Fibroblast of pulmonary artery (primary cell): Measurements from ENCODE around the gene AGER.

Source experiments
- DNase-seq: peaks from one replicate; pipeline ENCODE4 v3.0.0-alpha.2; 2010; ENCODE audit warnings: low read depth
- H3K4me3 ChIP-seq: replicated peaks from 2 replicates; pipeline ENCODE4 v1.5.1; 2011; ENCODE audit warnings: low read depth, mild to moderate bottlenecking, control low read depth, low read length, moderate library complexity
- TF ChIP-seq, protein P1 (sequence below): IDR thresholded peaks from 2 replicates; pipeline ENCODE4 v1.5.1; 2011; ENCODE audit warnings: mild to moderate bottlenecking, control low read depth, low read length, inconsistent platforms; ENCODE audit errors: missing control alignments

Gene AGER

DNA sequence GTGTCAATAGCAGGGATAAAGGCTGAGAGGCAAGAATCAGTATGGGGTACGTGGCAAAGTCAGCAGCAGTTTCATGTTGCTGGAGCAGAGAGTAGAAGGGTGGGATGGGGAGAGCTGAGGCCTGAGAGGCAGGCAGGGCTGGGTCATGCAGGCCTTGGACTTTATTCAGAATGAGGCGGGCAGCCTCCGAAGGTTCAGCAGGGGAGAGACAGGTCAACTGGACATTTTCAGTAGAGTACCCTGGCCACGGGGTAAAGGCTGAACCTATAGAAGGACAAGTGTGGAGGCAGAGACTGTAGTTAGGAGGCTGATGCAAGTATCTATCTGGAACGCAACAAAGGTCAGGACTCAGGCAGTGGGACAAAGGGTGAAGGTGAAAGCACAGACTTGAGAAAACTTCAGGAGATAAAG is 26.1 kb upstream of the AGER start:
- TF ChIP-seq, protein P1, sequence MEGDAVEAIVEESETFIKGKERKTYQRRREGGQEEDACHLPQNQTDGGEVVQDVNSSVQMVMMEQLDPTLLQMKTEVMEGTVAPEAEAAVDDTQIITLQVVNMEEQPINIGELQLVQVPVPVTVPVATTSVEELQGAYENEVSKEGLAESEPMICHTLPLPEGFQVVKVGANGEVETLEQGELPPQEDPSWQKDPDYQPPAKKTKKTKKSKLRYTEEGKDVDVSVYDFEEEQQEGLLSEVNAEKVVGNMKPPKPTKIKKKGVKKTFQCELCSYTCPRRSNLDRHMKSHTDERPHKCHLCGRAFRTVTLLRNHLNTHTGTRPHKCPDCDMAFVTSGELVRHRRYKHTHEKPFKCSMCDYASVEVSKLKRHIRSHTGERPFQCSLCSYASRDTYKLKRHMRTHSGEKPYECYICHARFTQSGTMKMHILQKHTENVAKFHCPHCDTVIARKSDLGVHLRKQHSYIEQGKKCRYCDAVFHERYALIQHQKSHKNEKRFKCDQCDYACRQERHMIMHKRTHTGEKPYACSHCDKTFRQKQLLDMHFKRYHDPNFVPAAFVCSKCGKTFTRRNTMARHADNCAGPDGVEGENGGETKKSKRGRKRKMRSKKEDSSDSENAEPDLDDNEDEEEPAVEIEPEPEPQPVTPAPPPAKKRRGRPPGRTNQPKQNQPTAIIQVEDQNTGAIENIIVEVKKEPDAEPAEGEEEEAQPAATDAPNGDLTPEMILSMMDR, result no peak
- DNase-seq, result no peak
- no peak overlapping the region for H3K4me3 ChIP-seq

DNA sequence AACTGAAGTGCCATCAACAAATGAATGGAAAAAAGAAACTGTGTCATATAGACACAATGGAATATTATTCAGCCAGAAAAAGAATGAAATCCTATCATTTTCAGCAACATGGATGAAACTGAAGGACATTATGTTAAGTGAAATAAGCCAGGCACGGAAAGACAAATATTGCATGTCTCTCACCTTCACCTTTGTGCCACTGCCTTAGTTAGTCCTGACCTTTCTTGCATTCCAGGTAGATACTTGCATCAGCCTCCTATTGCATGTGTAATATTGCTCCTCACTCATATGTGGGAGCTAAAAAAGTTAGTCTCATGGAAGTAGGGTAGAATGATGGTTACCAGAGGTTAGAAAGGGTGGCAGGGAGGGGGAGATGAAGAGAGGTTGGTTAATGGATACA is 24.9 kb upstream of the AGER start:
- no peak for DNase-seq
- TF ChIP-seq, protein P1, result no peak
- no peak overlapping the region for H3K4me3 ChIP-seq

DNA sequence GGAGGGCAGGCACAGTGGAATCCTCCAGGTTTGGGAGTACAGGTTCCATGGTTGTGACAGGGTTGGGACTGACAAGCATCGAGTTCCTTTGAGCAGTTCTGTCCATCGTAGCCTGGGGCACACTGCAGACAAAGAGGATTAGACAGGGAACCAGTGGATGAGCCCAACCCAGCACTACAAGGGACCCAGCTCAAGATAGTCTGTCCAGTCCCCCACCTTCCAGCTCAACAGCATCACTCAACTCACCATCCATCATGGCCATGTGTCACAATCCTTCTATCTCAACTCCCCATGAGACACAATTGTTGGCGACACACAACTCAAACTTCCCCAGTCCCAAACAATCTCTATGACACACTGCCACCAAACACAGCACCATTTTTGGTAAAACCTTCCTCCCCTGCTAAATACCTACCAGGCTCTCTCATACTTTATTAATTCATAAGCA is 20.2 kb upstream of the AGER start:
- H3K4me3 ChIP-seq, result no peak overlapping the region
- TF ChIP-seq, protein P1, result no peak
- no peak for DNase-seq

DNA sequence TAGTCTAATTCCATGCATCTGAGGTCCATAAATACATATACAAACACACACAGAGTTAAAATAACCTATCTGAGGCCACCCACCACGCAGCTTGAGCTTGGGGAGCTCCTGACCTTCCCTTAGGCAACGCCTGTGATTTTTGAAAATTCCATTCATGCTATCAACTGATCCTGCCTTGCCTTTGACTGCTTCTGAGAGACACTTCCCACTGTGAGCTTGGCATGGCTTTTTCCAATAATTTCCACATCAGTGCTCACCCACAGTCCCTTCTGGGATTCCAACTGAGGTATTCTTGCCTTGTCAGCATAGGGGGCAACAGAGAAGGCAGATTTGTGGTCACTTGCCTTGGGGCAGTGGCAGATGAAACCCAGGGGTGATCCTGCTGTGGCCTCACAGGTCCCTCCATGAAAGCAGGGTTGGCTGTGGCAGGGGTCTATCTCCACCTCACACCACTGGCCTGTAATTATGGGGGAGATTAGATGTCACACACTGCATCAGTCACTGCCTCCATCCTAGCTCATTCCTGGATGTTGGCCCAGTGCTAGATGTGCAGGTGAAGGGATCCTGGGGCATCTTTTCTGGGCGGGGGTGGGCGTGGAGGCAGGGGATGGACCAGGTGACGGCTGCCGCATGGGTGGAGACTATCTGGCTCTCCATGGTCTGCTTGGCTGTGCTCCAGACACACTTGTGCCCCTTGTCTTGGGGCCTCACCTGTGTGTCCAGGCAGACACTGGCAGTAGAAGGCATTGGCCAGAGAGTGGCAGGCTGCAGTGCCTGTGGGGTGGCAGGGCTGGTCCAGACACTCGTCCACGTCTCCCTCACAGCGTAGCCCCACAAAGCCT is 19.6 kb upstream of the AGER start:
- TF ChIP-seq, protein P1, result no peak
- no peak for DNase-seq
- H3K4me3 ChIP-seq, result no peak overlapping the region

DNA sequence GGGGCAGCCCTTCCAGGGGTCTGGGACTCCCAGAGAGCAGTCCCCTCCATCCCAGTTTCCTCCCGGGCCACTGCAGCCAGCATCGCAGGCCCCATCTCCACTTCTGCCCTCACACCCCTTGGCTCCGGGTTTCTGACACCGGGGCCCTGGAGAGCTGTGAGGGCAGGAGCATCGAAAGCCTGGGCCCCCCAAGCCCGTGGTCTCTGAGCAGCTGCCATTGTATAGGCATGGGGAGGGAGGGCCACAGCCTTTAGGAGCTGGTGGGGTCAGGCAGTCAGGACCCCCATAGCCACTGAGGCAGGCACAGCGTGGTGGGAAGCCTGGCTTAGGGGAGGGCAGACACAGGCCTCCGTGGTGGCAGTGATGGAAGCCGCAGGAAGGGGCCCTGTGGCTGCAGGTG is 18.1 kb upstream of the AGER start:
- no peak overlapping the region for H3K4me3 ChIP-seq
- TF ChIP-seq, protein P1, result no peak
- DNase-seq, result no peak

DNA sequence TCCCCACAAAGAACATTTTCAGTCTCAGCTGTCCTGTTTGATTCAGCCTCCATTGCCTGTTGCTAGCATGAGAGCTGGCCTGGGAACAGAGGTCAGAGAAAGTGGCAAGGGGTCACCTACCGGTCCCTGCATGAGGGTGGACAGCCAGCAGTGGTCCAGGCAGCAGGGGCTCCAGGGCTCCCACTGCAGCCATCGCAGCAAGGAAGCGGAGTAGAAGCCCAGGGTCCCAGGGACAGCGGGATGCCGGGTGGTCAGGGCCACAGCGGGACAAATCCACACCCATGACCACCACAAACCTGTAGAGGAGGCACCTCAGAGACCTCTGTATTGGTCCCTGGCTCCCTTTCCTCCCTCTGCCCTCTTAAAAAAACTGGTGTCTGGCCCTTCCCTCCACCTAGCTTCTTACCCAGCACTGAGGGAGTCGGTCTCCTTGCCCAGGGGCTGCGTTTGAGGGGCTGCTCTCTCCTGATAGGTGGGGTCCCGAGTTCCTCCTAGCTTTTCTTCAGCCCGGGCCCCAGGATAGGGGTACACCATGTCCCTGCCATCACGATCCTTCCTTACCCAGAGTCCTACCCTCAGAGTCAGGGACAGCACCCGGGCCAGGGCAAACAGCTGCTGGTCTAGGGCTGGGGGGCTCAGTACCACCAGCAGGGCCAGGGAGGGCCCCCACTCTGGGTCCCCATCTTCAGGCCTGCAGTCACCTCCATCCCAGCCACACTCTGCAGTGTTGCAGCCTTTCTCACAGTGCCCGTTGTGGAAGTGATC is 16.8 kb upstream of the AGER start:
- TF ChIP-seq, protein P1, result no peak
- no peak overlapping the region for H3K4me3 ChIP-seq
- DNase-seq, result no peak
